HUDEP-2 (cell line): ENCODE data around the gene NR6A1.

Experiments used
- DNase-seq, 76 experiments: peaks; one replicate each; lab custom pipeline; 2025; ENCODE audit not compliant: unreplicated experiment in 76 of 76; lab: John Stamatoyannopoulos, UW

Gene NR6A1

DNA sequence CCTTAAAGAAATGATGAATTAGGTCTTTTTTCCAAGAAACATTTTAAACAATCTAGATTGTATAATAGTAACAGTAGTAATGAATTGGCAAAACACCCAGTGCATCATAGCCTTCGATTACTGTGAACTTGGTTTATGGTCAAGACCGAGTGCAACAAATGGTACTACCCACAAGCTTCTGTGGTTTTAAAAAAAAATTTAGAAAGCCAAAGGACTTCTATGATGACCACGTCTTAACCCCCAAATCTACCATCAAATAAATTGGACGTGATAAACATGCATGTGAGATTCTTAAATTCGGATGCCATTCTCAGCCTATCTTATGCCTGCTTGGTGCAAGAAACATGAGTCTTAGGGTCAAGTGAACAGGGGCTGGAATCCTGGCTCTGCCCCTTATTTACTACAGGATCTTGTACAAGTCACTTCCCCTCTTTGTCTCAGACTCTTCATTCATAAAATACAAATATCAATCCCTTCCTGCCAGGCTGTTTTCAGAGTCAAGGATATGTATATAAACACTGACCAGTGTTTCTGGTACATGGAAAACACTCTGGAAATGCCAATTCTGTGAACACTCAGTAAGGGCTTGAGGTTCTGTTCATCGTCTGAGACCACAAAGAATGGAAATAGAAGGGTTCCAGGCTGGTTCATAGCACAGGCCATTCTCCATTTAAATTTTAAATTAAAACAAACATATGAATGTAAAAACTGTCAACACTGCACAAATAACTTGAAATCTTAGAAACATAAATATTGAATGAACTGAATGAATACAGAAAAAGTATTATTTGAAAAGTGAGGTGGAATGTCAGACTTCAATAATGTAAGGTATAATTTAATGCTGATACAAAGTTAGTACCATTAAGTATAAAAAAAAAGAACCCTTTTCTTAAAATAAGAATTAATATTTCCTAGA is 107.8 kb downstream of the NR6A1 start:
- no peak for DNase-seq

DNA sequence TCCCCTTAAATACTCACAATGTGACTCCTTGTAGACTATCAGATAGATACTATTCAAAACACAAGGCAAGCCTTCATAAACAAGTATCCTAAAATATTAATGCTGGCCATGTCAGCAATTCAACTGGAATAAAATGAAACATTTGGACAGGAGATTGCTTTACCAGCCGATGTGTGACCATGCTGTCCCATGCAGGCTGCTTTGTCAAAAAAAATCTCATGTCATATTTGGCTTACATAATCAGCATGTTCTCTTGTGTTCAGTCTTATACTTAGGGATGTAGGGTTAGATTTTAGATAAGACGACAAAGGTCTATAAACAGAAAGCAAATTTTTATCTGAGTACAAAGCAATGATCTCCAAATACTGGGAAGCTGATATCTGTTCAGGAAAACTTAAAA is 108.5 kb downstream of the NR6A1 start:
- DNase-seq = no peak

DNA sequence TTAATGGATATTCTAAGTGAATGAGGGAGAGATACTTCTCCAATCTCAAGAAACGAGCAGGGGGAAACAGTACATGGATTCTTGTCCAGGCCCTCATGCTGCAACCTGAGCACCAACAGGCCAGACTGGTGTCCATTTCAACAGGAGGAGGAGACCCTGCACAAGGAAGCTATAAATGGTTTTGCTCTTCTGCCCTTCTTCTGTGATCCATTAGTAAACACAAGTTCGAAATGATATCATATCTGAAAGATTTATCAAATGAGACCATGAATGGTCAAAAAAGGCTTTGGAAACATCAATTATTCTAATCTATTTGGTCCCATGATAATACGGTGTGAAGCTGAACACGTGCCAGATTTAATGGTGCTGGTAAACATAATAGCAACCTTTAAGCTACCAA is 109.8 kb downstream of the NR6A1 start:
- DNase-seq = peak in 4 of 76 experiments; percentile 3 to 13 (median 10)

DNA sequence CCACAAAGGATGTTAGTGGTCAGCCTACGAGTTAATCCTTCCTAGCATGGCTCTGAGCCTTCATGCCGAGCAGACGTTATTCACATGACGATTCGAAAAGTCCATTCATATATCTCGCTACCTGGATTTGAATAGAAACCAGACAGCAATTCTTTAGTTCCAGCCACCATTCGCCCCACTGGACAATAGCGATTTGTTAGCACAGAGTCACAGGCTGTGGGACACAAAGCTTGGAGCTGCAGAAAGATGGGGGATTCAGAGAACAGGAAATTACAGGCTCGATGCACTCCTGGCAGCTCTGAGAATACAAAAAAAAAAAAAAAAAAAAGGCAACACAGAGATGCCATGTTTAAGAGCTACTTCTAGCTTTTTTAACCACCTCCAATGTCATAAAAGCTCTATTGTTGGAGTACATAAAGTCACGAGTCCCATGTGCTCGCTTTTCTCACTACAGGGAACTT is 110.7 kb downstream of the NR6A1 start:
- peak in 33 of 76 experiments; percentile 2 to 63 (median 22) for DNase-seq

DNA sequence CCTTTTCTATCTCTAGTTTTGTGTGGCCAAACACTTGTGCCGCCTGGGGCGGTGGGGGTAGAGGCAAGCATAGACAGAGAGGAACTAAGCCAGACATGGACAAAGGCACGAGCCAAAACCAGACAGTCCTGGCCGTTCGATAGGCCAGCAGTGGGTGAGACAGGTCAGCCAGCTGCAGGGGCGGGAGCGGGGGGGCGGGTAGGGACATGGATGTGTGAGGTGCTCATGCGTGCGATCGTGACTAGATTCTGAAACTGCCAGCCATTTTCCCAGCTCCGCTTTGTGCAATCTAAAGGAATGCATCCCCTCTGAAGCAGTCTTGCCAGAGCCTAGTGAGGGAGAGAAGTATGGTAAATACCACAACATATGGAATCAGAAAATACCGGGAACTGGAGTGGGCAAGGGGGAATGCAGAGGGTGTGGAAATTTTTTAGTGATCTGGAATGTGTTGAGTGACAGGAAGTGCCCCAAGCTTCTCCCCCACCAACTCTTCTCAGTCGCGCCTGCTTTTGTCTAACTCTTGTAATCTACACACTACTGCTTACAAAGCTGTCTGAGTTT is 111.9 kb downstream of the NR6A1 start:
- peak in 75 of 76 experiments; percentile 27 to 92 (median 76) for DNase-seq

DNA sequence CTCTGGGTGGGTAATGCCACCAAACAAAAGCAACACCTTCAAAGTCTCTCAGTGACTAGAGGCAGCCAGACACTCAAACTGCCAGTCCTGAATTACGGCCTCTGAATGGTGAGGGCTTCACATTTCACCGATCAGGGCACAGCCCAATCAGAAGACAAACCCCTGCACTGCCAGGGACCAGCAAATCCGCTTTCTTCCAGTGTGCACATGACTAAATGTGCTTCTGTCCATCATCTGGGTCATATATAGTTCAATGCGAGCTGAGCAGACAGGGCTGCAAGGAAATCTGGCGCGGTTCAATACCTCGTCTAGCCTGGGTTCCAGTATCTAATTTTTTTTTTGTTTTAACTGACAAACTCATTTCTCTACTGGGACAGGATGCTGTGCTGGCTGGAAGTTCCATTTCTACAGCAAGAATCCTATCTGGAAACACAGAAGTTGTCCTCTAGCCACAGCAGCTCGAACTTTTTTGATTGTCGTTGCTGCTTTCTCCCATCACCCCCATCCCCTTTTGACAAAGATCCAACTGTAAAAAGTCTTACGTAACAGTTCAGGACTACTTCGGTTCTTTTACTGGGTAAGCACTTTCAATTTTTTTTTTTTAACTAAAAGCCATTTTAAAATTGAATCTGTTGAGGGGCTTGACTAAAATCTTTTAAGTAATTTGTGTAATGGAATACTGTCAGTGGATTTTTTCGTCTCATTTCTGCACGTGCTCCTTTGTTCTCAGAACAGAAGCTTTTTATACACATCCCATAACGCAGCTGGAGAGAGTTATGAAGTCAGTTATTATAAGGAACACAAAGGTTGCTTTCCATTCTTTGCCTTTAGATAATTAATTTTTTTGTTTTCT is 112.7 kb downstream of the NR6A1 start:
- DNase-seq = peak in 74 of 76 experiments; percentile 15 to 92 (median 78)

DNA sequence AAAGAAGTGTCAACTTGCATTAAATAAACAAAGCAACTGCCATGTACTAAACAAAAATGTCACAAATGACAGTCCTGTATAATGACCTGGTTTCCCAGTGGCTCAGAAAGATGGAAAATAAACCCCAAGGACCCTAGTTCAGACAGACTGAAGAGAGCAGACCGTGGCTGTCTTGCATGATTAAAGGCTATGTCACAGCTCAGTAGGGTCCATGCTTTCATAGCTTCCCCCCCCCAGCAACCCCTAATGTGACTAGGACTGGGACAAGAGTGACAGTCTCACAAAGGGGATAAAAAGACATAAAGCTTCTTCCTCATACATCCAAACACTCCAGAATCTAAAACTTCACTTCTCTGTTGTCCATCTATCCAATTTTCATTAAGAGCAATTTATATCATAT is 113.6 kb downstream of the NR6A1 start:
- DNase-seq = no peak

DNA sequence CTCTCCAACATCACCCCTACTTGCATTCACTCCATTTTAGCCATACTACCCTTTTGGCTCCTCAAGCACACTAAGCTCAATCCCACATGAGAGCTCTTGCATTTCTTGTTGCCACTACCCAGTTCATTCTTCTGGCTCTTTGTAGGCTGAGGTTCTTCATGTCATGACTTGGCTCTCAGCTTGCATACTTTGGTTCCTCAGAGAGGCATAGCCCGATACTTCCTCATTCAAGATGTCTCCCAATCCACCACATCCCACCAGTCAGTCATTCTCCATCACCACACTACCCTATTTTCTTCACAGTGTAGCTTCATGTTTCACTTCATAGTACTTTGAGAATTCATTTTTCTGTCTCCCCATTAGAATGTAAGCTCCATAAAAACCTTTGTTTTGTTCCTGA is 116.7 kb downstream of the NR6A1 start:
- no peak for DNase-seq

DNA sequence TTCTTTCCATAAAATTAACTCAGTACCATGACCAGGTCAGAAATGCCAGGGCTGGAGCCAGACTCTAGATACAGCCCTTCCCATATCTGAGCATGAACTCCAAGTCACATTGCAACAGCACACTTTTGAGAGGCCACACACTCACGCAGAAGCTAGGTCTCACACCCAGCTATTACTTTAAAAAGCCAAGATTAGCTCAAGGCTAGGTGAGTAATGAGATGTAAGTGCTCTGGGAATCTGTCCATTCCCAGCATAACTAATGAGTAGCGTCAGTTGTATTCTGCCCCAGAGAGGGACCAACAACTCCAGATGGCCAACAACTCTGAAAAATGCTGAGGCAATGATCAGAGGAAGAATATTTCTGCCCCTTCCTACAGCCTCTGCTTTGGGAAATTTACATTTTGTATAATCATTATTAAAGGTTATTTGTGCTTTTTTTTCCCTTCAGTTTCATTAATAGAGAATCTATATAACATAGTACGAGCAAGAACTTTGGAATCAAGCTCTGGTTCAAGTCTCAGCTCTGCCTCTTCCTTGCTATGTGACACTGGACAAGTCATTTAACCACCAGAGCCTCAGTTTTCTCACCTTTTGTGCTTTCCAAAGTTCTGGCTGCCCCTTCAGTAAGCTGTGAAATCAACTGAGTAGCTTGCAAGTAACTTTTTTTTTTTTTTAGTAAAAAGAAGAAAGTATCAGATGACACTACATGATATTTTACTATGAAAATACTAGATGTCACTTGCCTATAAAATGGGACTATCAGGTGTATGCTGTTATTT is 118.3 kb downstream of the NR6A1 start:
- DNase-seq = no peak

DNA sequence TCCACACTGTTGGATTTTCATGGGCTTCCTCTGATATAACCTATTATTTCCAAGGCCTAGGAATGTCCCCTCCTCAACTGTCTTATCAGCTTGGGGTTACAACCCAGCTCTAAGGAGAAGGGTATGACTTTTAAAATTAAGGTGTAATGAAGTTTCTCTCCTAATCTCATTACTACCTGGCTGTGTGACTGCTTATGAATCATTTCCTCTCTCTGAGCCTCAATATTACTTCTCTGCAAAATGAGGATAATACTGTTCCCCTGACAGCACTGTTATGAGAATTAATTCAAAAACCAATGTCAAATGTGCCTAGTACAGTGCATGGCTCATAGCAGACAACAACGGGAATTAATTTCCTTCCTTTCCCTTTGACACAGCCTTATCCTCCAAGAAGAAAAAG is 118.9 kb downstream of the NR6A1 start:
- DNase-seq = no peak

DNA sequence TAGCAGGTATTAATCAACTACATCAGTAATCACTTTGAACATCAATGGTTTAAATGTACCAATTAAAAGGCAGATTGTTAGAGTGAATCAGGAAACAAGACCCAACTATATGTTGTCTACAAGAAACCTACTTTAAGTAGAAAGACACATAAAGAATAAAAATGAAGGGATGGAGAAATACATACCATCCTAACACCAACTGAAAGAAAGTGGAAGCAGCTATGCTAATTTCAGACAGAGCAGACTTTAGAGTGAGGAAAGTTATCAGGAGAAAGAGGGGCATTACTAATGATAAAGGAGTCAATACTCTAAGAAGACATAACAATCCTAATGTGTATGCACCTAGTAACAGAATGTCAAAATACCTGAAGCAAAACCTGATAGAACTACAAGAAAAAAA is 125.8 kb downstream of the NR6A1 start:
- no peak for DNase-seq

DNA sequence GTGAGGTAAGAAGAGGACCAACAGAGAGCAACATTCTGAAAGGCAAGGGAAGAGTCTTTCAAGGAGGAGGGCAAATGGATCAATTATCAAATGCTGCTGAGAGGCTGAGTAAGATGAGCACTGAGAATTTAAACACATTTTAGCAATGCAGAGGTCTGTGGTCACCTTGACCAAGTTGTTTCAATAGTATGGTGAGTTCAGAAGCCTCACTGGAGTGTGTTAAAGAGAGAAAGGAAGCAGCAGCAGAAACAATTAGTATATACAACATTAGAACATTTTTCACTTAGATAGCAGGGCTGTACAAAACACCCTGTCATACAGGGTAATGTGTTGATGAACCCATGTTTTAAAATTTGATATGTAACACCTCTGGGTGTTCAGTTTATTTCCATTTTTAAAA is 131.5 kb downstream of the NR6A1 start:
- DNase-seq = no peak

DNA sequence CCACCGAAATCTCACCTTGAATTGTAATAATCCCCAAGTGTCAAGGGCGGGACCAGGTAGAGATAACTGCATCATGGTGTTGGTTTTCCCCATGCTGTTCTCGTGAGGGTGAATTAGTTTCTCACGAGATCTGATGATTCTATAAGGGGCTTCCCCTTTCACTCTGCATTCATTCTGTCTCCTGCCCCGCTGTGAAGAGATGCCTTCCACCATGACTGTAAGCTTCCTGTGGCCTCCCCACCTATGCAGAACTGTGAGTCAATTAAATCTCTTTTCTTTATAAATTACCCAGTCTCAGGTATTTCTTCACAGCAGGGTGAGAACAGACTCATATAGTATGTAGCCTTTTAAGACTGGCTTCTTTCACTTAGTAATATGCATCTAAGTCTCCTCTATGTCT is 135.8 kb downstream of the NR6A1 start:
- DNase-seq = no peak

DNA sequence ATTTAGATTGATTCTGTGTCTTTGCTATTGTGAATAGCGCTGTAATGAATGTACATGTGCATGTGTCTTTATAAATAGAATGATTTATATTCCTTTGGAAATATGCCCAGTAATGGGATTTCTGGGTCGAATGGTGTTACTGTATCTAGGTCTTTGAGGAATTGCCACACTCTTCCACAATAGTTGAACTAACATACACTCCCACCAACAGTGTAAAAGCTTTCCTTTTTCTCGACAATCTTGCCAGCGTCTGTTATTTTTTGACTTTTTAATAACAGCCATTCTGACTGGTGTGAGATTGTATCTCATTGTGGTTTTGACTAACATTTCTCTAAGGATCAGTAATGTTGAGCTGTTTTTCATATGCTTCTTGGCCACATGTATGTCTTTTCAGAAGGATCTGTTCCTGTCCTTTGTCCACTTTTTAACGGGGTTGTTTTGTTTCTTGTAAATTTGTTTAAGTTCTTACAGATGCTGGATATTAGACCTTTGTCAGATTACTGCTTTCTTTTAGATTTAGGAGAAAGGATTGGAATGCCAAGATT is 139.0 kb downstream of the NR6A1 start:
- peak in 1 of 76 experiments; percentile 2 for DNase-seq

DNA sequence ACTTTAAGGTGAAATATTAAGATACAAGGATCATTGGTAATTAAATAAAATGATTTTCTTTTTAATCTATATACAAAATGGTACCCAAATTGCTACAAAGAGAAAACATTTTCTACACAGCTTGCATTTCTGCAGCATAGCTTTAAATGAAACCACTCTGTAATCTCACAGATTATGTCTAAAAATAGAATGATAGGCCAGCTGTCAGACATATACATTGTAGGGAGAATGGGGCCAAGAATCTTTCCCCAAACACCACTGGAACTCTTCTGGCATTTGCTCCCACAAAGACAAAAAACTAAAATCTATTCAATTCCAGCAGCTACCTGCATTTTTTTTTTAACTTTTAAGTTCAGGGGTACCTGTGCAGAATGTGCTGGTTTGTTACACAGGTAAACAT is 139.8 kb downstream of the NR6A1 start:
- DNase-seq = no peak

DNA sequence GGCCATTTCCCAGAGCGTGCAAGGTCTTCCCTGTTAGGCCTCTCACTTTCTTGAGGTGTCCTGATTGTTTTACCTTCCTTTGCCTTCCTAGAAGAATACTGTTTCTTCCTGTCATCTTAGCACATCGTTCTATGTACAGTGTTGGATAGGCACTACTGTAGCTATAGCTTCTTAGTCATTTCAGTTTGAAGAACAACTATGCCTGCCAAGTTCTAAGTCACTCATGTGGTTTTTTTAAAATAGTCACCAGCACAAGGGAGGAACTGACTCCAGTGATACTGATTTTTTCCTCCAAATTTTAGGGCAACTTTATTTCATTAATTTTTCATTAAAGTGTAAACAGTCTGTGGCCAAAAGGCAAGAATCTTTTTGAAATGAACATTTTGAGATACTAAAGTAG is 141.5 kb downstream of the NR6A1 start:
- DNase-seq = no peak

DNA sequence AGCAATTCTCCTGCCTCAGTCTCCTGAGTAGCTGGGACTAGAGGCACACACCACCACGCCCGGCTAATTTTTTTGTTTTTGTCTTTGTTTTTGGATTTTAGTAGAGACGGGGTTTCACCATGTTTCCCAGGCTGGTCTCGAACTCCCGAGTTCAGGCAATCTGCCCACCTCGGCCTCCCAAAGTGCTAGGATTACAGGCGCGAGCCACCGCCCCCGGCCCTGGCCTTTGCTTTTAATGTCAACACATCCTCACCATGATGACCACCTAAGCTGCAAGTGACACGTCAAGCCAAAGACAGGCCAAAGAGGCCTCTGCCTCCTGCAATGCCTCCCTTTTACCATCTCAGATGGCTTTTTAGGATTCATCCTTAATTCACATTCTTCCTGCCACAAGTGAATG is 142.4 kb downstream of the NR6A1 start:
- no peak for DNase-seq

DNA sequence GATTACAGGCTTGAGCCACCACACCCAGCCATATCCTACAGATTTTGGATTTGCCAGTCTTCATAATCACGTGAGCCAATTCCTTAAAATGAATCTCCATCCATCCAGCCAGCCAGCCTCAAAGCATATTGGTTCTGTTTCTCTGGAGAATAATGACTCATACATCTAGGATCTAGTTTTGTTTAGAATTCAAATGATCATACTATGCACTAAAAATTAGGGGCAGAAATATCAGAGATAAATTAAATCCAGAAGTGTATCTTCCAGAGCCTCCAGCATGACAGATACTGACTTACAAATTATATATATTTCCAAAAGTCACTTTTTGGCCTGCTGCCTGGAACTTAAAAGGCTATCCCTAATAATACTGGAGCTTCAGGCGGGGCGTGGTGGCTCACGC is 144.8 kb downstream of the NR6A1 start:
- no peak for DNase-seq

DNA sequence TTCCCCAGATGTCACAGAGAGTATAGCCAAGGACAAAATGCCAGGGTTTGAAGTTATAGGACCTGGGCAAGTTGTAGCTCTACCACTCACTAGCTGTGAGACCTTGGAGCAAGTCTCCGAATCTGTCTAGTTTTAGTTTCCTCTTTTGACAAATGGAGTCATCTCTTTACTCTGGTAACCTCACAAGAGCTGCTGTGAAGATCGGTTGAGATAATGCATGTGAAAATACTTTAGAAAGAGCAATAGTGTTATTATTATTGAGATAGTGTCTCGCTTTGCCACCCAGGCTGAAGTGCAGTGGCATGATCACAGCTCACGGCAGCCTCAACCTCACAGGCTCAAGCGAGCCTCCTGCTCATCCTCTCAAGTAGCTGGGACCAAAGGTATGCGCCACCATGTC is 146.0 kb downstream of the NR6A1 start:
- DNase-seq = no peak

DNA sequence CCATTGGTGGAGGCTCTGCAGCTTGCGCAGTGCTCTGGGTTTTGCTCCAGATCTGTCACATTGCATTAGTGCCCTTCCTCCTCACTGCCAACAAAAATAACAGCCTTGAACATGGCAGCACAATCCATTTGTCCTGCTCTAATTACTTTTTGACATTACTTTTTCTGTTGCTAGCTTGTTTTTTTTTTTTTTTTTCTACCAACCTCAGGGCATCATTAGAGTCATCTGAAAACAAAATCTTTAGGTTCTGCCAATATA is 146.4 kb downstream of the NR6A1 start:
- DNase-seq = no peak
